Ishikawa (cell line): ENCODE results near the gene PRDM2.
A peak's percentile ranks its signal among the peaks of the same experiment; 100 is the strongest.

Source experiments
- CEBPB ChIP-seq: IDR thresholded peaks from 2 replicates; pipeline ENCODE4 v1.6.1; 2012
- CREB1 ChIP-seq: IDR thresholded peaks from 2 replicates; pipeline ENCODE4 v1.6.1; 2012; ENCODE audit warnings: low read depth
- EGR1 ChIP-seq: IDR thresholded peaks from 2 replicates; pipeline ENCODE4 v1.6.1; 2012
- EP300 ChIP-seq: IDR thresholded peaks from 2 replicates; pipeline ENCODE4 v1.6.1; 2012; ENCODE audit warnings: borderline replicate concordance
- FOXM1 ChIP-seq: IDR thresholded peaks from 2 replicates; pipeline ENCODE4 v1.6.1; 2012; ENCODE audit warnings: low read depth, borderline replicate concordance
- MAX ChIP-seq: IDR thresholded peaks from 2 replicates; pipeline ENCODE4 v1.6.1; 2012
- NFIC ChIP-seq: IDR thresholded peaks from 2 replicates; pipeline ENCODE4 v1.6.1; 2012
- RAD21 ChIP-seq: IDR thresholded peaks from 2 replicates; pipeline ENCODE4 v1.6.1; 2012; ENCODE audit warnings: low read depth
- REST ChIP-seq: IDR thresholded peaks from 2 replicates; pipeline ENCODE4 v1.6.1; 2012; ENCODE audit warnings: low read depth, mild to moderate bottlenecking
- TAF1 ChIP-seq: IDR thresholded peaks from 2 replicates; pipeline ENCODE4 v1.6.1; 2012; ENCODE audit warnings: low read depth, mild to moderate bottlenecking
- TCF12 ChIP-seq: IDR thresholded peaks from 2 replicates; pipeline ENCODE4 v1.6.1; 2012; ENCODE audit warnings: low read depth
- TEAD4 ChIP-seq: IDR thresholded peaks from 2 replicates; pipeline ENCODE4 v1.6.1; 2012
- USF1 ChIP-seq: IDR thresholded peaks from 2 replicates; pipeline ENCODE4 v1.6.1; 2012
- YY1 ChIP-seq: IDR thresholded peaks from 2 replicates; pipeline ENCODE4 v1.6.1; 2012; ENCODE audit warnings: low read depth
- ZBTB7A ChIP-seq: IDR thresholded peaks from 2 replicates; pipeline ENCODE4 v1.6.1; 2012; ENCODE audit warnings: low read depth

Gene PRDM2

GRCh38 chr1:13708380-13708982 is 8.5 kb downstream of the PRDM2 start:
- TF ChIP-seq EGR1 = no peak
- no peak for TF ChIP-seq FOXM1
- no peak for TF ChIP-seq RAD21
- TF ChIP-seq REST = no peak
- TF ChIP-seq CEBPB = no peak
- TF ChIP-seq NFIC = no peak
- TF ChIP-seq MAX = no peak
- no peak for TF ChIP-seq YY1
- TF ChIP-seq ZBTB7A = no peak

- TF ChIP-seq TAF1 = no peak
- no peak for TF ChIP-seq ZBTB7A
- TF ChIP-seq EGR1 = no peak
- TF ChIP-seq CREB1 = no peak
- no peak for TF ChIP-seq RAD21
- no peak for TF ChIP-seq USF1
- TF ChIP-seq EP300 = no peak
- no peak for TF ChIP-seq TCF12
- TF ChIP-seq FOXM1 = no peak
- TF ChIP-seq NFIC = no peak
- no peak for TF ChIP-seq MAX
- TF ChIP-seq YY1 = no peak
- TF ChIP-seq TEAD4 = no peak
Measured at GRCh38 chr1:13710086-13710485, 10.1 kb downstream of the PRDM2 start.

GRCh38 chr1:13714851-13715250 is 14.9 kb downstream of the PRDM2 start:
- TF ChIP-seq TCF12 (no peak), RAD21 (no peak), MAX (no peak), USF1 (no peak), YY1 (no peak), TAF1 (no peak), CEBPB (no peak), REST (no peak), EP300 (no peak), ZBTB7A (no peak), FOXM1 (no peak), NFIC (no peak), TEAD4 (no peak), EGR1 (no peak), CREB1 (no peak)

DNA sequence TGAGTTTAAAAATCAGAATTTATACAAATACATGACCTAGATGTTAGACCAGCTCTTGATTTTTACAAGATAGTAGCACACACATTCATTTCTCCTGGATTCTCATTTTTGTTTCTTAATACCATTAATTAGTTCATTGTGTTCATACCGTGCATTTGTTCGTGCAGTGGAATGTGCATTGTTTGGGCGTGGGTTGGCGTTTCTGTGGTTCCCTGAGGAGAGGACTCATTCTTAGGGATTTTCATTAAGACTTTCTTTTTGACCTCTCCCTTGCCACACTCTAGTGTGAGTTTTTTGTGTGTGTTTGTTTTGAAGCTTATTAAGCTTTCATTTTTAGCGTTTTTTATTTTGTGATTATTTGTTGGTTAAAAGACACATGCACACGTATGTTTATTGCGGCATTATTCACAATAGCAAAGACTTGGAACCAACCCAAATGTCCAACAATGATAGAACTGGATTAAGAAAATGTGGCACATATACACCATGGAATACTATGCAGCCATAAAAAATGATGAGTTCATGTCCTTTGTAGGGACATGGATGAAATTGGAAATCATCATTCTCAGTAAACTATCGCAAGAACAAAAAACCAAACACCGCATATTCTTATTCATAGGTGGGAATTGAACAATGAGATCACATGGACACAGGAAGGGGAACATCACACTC is 15.8 kb downstream of the PRDM2 start:
- peak; percentile 56; the same call in 1 of the 2 replicates for TF ChIP-seq TEAD4

GRCh38 chr1:13722808-13723360 is 22.9 kb downstream of the PRDM2 start:
- TF ChIP-seq CREB1 (no peak), FOXM1 (no peak), MAX (no peak), YY1 (no peak)
